Endothelial cell of umbilical vein (primary cell): Measurements from ENCODE around the gene KLK5. TPM values are rescaled to one million over a fixed set of nuclear protein-coding genes. Genes with fewer than 3 reads are reported as not detected.

Source experiments
- BruUV-seq: library from RNA; stranded (reverse); fragments of 400-500 nt; replicated peaks from 2 replicates; lab custom pipeline; 2021; lab: Mats Ljungman, UMichigan
- CTCF ChIA-PET: fragments of 300-600, 350-600 bp; sonication (Branson Sonifier 250); formaldehyde crosslinking; loops from one replicate; lab custom pipeline; 2021; ENCODE audit warnings: antibody characterized with exemption, inconsistent platforms; lab: Charles Lee
- POLR2A ChIA-PET: fragments of 300-600, 350-600 bp; sonication (Branson Sonifier 250); formaldehyde crosslinking; loops from one replicate; lab custom pipeline; 2021; ENCODE audit warnings: antibody characterized with exemption, inconsistent platforms; lab: Charles Lee
- DNase-seq: peaks from one replicate; pipeline ENCODE4 v3.0.0-alpha.2; 2011; ENCODE audit warnings: low read depth, low spot score
- FAIRE-seq: peaks from 2 replicates; lab custom pipeline; 2011; peaks lifted over from hg19 to GRCh38; lab: Jason Lieb, UNC
- H2AFZ ChIP-seq: 2 replicates; pipeline ENCODE4 v1.6.0; 2012; ENCODE audit warnings: low read depth, low read length, control low read depth, inconsistent platforms
- H3K27ac ChIP-seq: 2 replicates; pipeline ENCODE4 v1.5.1; 2011; ENCODE audit warnings: low read depth, mild to moderate bottlenecking, control low read depth, low read length, moderate library complexity; ENCODE audit not compliant: insufficient read depth
- H3K27me3 ChIP-seq, 2 experiments: 2 replicates each; pipeline versions ENCODE4 v1.6.0 to v1.6.1; 2011; ENCODE audit warnings: low read length in 2 of 2, mixed read lengths in 1 of 2; ENCODE audit not compliant: control insufficient read depth in 2 of 2, insufficient read depth in 2 of 2
- H3K36me3 ChIP-seq, 2 experiments: 2 replicates in 1 of 2; 3 replicates in 1 of 2; pipeline ENCODE4 v1.5.1; 2011; ENCODE audit warnings: low read length in 2 of 2, mild to moderate bottlenecking in 1 of 2, moderate library complexity in 1 of 2; ENCODE audit not compliant: control insufficient read depth in 2 of 2, insufficient read depth in 2 of 2; ENCODE audit errors: extremely low read depth in 1 of 2
- H3K4me1 ChIP-seq: 3 replicates; pipeline ENCODE4 v1.5.1; 2011; ENCODE audit warnings: mild to moderate bottlenecking, low read length; ENCODE audit not compliant: control insufficient read depth, insufficient read depth; ENCODE audit errors: extremely low read depth
- H3K4me2 ChIP-seq: 2 replicates; pipeline ENCODE4 v1.6.1; 2011; ENCODE audit warnings: low read length, control low read depth, mixed read lengths; ENCODE audit not compliant: insufficient read depth
- H3K4me3 ChIP-seq, 3 experiments: fragments of 200-600 bp in 1 of 3; sonication (generic), shearing (Covaris generic) in 1 of 3; replicated peaks in 1 of 3; 2 replicates each; pipeline ENCODE4 v1.5.1; 2011 to 2016; ENCODE audit warnings: control low read depth in 3 of 3, low read length in 3 of 3, mild to moderate bottlenecking in 2 of 3, inconsistent platforms in 1 of 3, low read depth in 1 of 3, moderate library complexity in 1 of 3; ENCODE audit not compliant: insufficient read depth in 1 of 3
- H3K79me2 ChIP-seq: 2 replicates; pipeline ENCODE4 v1.6.0; 2012; ENCODE audit warnings: low read length, inconsistent platforms; ENCODE audit not compliant: control insufficient read depth, insufficient read depth
- H3K9ac ChIP-seq: replicated peaks from 2 replicates; pipeline ENCODE3; 2011; ENCODE audit warnings: low read length, control low read depth; ENCODE audit not compliant: insufficient read depth; ENCODE audit errors: extremely low read depth
- H3K9me1 ChIP-seq: replicated peaks from 3 replicates; pipeline ENCODE4 v1.6.0; 2011; ENCODE audit warnings: mild to moderate bottlenecking, low read length; ENCODE audit not compliant: control insufficient read depth, insufficient read depth; ENCODE audit errors: extremely low read depth
- H3K9me3 ChIP-seq: replicated peaks from 2 replicates; pipeline ENCODE4 v1.5.1; 2012; ENCODE audit warnings: low read length, inconsistent platforms; ENCODE audit not compliant: control insufficient read depth, insufficient read depth
- H4K20me1 ChIP-seq: replicated peaks from 2 replicates; pipeline ENCODE3; 2011; ENCODE audit warnings: mild to moderate bottlenecking, low read length; ENCODE audit not compliant: control insufficient read depth, insufficient read depth; ENCODE audit errors: extremely low read depth
- CTCF ChIP-seq, 2 donors: IDR thresholded peaks; 1 replicate in 1 of 2; 2 replicates in 1 of 2; pipeline ENCODE4 v1.5.1; 2011; ENCODE audit warnings: low read length in 2 of 2, mild to moderate bottlenecking in 2 of 2, moderate library complexity in 2 of 2, control low read depth in 1 of 2, inconsistent platforms in 1 of 2, low read depth in 1 of 2; ENCODE audit not compliant: insufficient read depth in 1 of 2; ENCODE audit errors: extremely low read depth in 1 of 2
- EZH2 ChIP-seq: IDR thresholded peaks from 2 replicates; pipeline ENCODE4 v1.6.1; 2012; ENCODE audit warnings: borderline replicate concordance, low read depth, mild to moderate bottlenecking, moderate library complexity, low read length, inconsistent platforms; ENCODE audit not compliant: severe bottlenecking
- FOS ChIP-seq: IDR thresholded peaks from 2 replicates; pipeline ENCODE4 v1.6.1; 2011; ENCODE audit warnings: mild to moderate bottlenecking, low read length, moderate library complexity, borderline replicate concordance; ENCODE audit not compliant: insufficient read depth
- GATA2 ChIP-seq: IDR thresholded peaks from 2 replicates; pipeline ENCODE4 v1.7.0; 2011; ENCODE audit warnings: low read depth, mild to moderate bottlenecking, moderate library complexity, mixed read lengths, low read length; ENCODE audit not compliant: insufficient read length, insufficient read depth
- JUN ChIP-seq: IDR thresholded peaks from 2 replicates; pipeline ENCODE4 v1.6.1; 2011; ENCODE audit warnings: borderline replicate concordance, low read depth; ENCODE audit not compliant: insufficient read length, insufficient read depth
- MAX ChIP-seq: IDR thresholded peaks from 2 replicates; pipeline ENCODE4 v1.6.1; 2011; ENCODE audit not compliant: insufficient read depth, insufficient read length
- MYC ChIP-seq: IDR thresholded peaks from one replicate; pipeline ENCODE4 v1.6.1; 2011; ENCODE audit warnings: mild to moderate bottlenecking, low read depth, low read length
- POLR2A ChIP-seq: IDR thresholded peaks from 2 replicates; pipeline ENCODE4 v1.6.1; 2012; ENCODE audit warnings: low read depth, mild to moderate bottlenecking, control low read depth, low read length
- POLR2AphosphoS5 ChIP-seq: IDR thresholded peaks from 2 replicates; pipeline ENCODE4 v1.6.1; 2012; ENCODE audit warnings: low read depth, mild to moderate bottlenecking, control low read depth, low read length, moderate library complexity; ENCODE audit not compliant: insufficient read depth
- dilution Hi-C: fragments of 300-500 bp; cut with MboI; formaldehyde crosslinking; loops from one replicate; pipeline ENCODE4 v1.15.0; 2019; ENCODE audit warnings: low sequenced_read_pairs; ENCODE audit not compliant: extremely low pct_ligation_motif_present
- intact Hi-C: fragments of 100-400 bp; cut with micrococcal nuclease; formaldehyde crosslinking; loops from one replicate; pipeline ENCODE4 v1.10.0; 2022
- polyA plus RNA-seq, 4 experiments: library from polyadenylated mRNA; depleted of rRNA in 3 of 4; stranded (reverse) in 3 of 4; unstranded in 1 of 4; fragments of >200 nt; gene quantifications; 2 replicates each; pipeline versions ENCODE4 v1.2.1 to v1.2.3, GENCODE V29; 2011 to 2012; ENCODE audit warnings: missing spikeins in 1 of 4
- total RNA-seq: library from RNA; stranded (reverse); gene quantifications from 2 replicates; pipeline ENCODE4 v1.2.3, GENCODE V29; 2021

KLK5 gene
- total and polyA plus RNA-seq, 2 donors (not counting 3 experiments of a cell fraction or from before 2014, with no cell fraction given): not detected

GRCh38 chr19:50932018-50932689, 20.7 kb downstream of the KLK5 start:
- H3K4me2 ChIP-seq: no peak overlapping the region

More at GRCh38 chr19:50932018-50932689, 20.7 kb downstream of the KLK5 start:
- Histone ChIP-seq H3K4me3 (no peak overlapping the region), H3K4me1 (no peaks in the 10 kb centered on the region), H3K27ac (no peak overlapping the region), H4K20me1 (no peaks in the 10 kb centered on the region), H3K9me3 (no peaks in the 10 kb centered on the region), H3K9me1 (no peaks in the 10 kb centered on the region), H3K79me2 (no peaks in the 10 kb centered on the region), H2AFZ (no peak overlapping the region), H3K9ac (no peak overlapping the region), H3K36me3 (no peaks in the 10 kb centered on the region), H3K27me3 (peaks cover 0 to 2% of the 10 kb centered on the region in 2 experiments)
- intact Hi-C loops: no loop called here
- dilution Hi-C loops: no loop called here
- ChIA-PET POLR2A (no interaction called here), CTCF (interaction anchor here (0.7 kb wide), 1 partner anchor 376 kb away, joined by 3 read pairs; no protein-coding TSS in a partner anchor)
- BruUV-seq: no TSS peak
- TF ChIP-seq FOS: no peak
- no peak for TF ChIP-seq CTCF (IDR thresholded peaks at IDR 0.05; ENCODE audit: extremely low read depth in 1 of 2, insufficient read depth in 1 of 2, low read depth in 1 of 2, low read length in 2 of 2)
- TF ChIP-seq GATA2: no peak
- no peak for TF ChIP-seq MYC
- TF ChIP-seq MAX: no peak
- TF ChIP-seq JUN: no peak
- no peak for TF ChIP-seq POLR2A
- TF ChIP-seq POLR2AphosphoS5: no peak
- no peak for TF ChIP-seq EZH2
- FAIRE-seq (no peak), DNase-seq (no peak)
